Stimulated activated naive B cell treated with anti-CD40 and anti-IgM and Interleukin-4, amounts not matched to agents 10 μg/mL and 1 μg/mL and 100 μg/mL, for 72 hours (primary cell): Measurements from ENCODE around the gene BOLA3.

Source experiments
- ATAC-seq, 2 donors: fragments of 150-1000 bp; cut with Tn5 transposase; replicated peaks; 2 replicates each; pipeline ENCODE4 v1.10.0; 2021; ENCODE audit warnings: moderate library complexity in 1 of 2
- DNase-seq: peaks from one replicate; pipeline ENCODE4 v3.0.0; 2021
- H3K27ac Mint-ChIP-seq: one replicate; pipeline ENCODE4 v1.8.0; 2022; ENCODE audit warnings: mild to moderate bottlenecking, mixed read lengths
- H3K27me3 Mint-ChIP-seq, 2 donors: one replicate each; pipeline ENCODE4 v1.8.0; 2022; ENCODE audit warnings: mixed read lengths in 2 of 2
- H3K36me3 Mint-ChIP-seq, 2 donors: one replicate each; pipeline ENCODE4 v1.8.0; 2022; ENCODE audit warnings: mixed read lengths in 2 of 2, mild to moderate bottlenecking in 1 of 2
- H3K4me1 Mint-ChIP-seq, 2 donors: one replicate each; pipeline ENCODE4 v1.8.0; 2022; ENCODE audit warnings: mixed read lengths in 2 of 2, mild to moderate bottlenecking in 1 of 2
- H3K4me3 Mint-ChIP-seq, 2 donors: one replicate each; pipeline ENCODE4 v1.8.0; 2022; ENCODE audit warnings: mild to moderate bottlenecking in 2 of 2, mixed read lengths in 2 of 2, moderate library complexity in 1 of 2
- H3K9me3 Mint-ChIP-seq, 2 donors: one replicate each; pipeline ENCODE4 v1.8.0; 2022; ENCODE audit warnings: mixed read lengths in 2 of 2, mild to moderate bottlenecking in 1 of 2

Gene BOLA3

DNA sequence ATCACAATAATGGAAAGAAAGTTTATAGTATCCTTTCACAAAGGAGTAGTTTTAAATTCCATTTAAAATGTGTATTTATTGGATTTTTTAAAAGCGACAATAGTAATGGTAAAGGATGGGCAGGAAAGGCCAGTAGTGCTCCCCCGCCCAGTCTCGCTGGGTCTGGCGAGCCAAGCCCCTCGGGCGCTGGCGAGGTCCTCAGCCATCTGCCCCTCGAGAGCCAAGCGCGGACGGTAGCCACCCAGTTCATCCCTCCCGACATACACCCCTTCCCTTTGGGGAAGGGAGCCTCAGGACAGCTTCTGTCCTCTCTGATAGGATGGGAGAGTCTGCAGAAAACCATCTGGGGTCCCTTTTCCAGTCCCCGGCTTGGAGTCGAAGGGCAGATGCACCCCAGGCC lies 45.2 kb downstream of the BOLA3 start:
- Mint-ChIP-seq H3K27ac (no peak overlapping the region), H3K9me3 (no peaks in the 10 kb centered on the region), H3K36me3 (peaks cover 41 to 55% of the 10 kb centered on the region in 2 donors), H3K4me1 (peaks cover 5 to 19% of the 10 kb centered on the region in 2 donors), H3K27me3 (no peaks in the 10 kb centered on the region), H3K4me3 (no peak overlapping the region)
- ATAC-seq, result no peak
- no peak for DNase-seq

- Mint-ChIP-seq H3K27me3 (no peaks in the 10 kb centered on the region), H3K4me1 (peaks cover 3 to 11% of the 10 kb centered on the region in 2 donors), H3K36me3 (peaks cover 45 to 59% of the 10 kb centered on the region in 2 donors), H3K9me3 (no peaks in the 10 kb centered on the region), H3K4me3 (peak overlapping the region in 1 of 2 donors; percentile 30), H3K27ac (peak overlapping the region; percentile 85)
- no peak for DNase-seq
- no peak for ATAC-seq
These were observed 46.0 kb downstream of the BOLA3 start for GRCh38 chr2:74101574-74102300.

GRCh38 chr2:74100254-74101216 lies 47.2 kb downstream of the BOLA3 start:
- Mint-ChIP-seq H3K4me3 (no peak overlapping the region), H3K4me1 (peaks cover 3 to 11% of the 10 kb centered on the region in 2 donors), H3K27ac (peak overlapping the region; percentile 15), H3K9me3 (no peaks in the 10 kb centered on the region), H3K27me3 (no peaks in the 10 kb centered on the region), H3K36me3 (peaks cover 52 to 70% of the 10 kb centered on the region in 2 donors)
- DNase-seq (no peak), ATAC-seq (no peak)

GRCh38 chr2:74099835-74100234 lies 47.9 kb downstream of the BOLA3 start:
- H3K36me3 Mint-ChIP-seq, result peaks cover 50 to 70% of the 10 kb centered on the region in 2 donors
- no peak overlapping the region for H3K27ac Mint-ChIP-seq
- no peaks in the 10 kb centered on the region for H3K9me3 Mint-ChIP-seq
- peaks cover 3 to 11% of the 10 kb centered on the region in 2 donors for H3K4me1 Mint-ChIP-seq
- DNase-seq (no peak), ATAC-seq (no peak)
- no peaks in the 10 kb centered on the region for H3K27me3 Mint-ChIP-seq
- H3K4me3 Mint-ChIP-seq, result no peak overlapping the region

DNA sequence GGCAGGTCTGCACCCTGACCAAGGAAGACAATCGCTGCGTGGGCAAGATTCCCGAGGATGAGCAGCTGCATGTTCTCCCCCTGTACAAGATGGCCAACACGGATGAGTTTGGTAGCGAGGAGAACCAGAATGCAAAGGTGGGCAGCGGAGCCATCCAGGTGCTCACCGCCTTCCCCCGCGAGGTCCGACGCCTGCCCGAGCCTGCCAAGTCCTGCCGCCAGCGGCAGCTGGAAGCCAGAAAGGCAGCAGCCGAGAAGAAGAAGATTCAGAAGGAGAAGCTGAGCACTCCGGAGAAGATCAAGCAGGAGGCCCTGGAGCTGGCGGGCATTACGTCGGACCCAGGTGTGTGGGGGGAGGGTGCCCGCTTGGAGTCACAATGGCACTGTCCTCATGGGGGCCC lies 48.4 kb downstream of the BOLA3 start:
- H3K36me3 Mint-ChIP-seq, result peaks cover 52 to 71% of the 10 kb centered on the region in 2 donors
- H3K4me3 Mint-ChIP-seq, result no peak overlapping the region
- H3K27me3 Mint-ChIP-seq, result no peaks in the 10 kb centered on the region
- peaks cover 3 to 11% of the 10 kb centered on the region in 2 donors for H3K4me1 Mint-ChIP-seq
- ATAC-seq (no peak), DNase-seq (no peak)
- H3K27ac Mint-ChIP-seq, result peak overlapping the region; percentile 47
- H3K9me3 Mint-ChIP-seq, result no peaks in the 10 kb centered on the region

GRCh38 chr2:74097574-74097973 lies 50.1 kb downstream of the BOLA3 start:
- no peak overlapping the region for H3K4me3 Mint-ChIP-seq
- peak overlapping the region; percentile 15 for H3K27ac Mint-ChIP-seq
- ATAC-seq, result no peak
- H3K36me3 Mint-ChIP-seq, result peaks cover 50 to 68% of the 10 kb centered on the region in 2 donors
- no peaks in the 10 kb centered on the region for H3K9me3 Mint-ChIP-seq
- H3K4me1 Mint-ChIP-seq, result peaks cover 0 to 2% of the 10 kb centered on the region in 2 donors
- H3K27me3 Mint-ChIP-seq, result no peaks in the 10 kb centered on the region
- no peak for DNase-seq

DNA sequence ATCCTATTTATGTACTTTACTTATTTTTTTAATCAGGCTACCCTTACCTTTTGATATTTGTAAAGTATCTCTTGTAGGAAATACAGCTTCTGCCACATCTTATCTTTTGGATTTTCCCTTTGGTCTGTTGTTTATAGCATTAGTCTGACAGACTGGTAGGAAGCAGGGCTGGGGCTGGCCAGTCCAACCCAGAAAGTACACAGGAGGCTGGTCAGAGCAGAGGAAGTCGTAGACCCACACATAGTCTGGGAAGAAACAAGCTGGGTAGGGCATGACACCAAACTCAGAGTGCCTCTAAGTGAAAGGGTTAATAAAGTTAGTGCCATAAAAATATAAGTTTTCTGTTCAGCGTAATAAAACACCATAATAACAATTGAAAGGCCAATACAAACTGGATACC lies 51.7 kb downstream of the BOLA3 start:
- peak overlapping the region; percentile 31 for H3K27ac Mint-ChIP-seq
- ATAC-seq (no peak), DNase-seq (no peak)
- H3K4me1 Mint-ChIP-seq, result no peaks in the 10 kb centered on the region
- H3K9me3 Mint-ChIP-seq, result no peaks in the 10 kb centered on the region
- H3K36me3 Mint-ChIP-seq, result peaks cover 50 to 68% of the 10 kb centered on the region in 2 donors
- no peak overlapping the region for H3K4me3 Mint-ChIP-seq
- H3K27me3 Mint-ChIP-seq, result no peaks in the 10 kb centered on the region

- DNase-seq, result no peak
- ATAC-seq, result no peak
- no peaks in the 10 kb centered on the region for H3K4me1 Mint-ChIP-seq
- H3K27ac Mint-ChIP-seq, result no peak overlapping the region
- no peaks in the 10 kb centered on the region for H3K9me3 Mint-ChIP-seq
- H3K27me3 Mint-ChIP-seq, result no peaks in the 10 kb centered on the region
- no peak overlapping the region for H3K4me3 Mint-ChIP-seq
- peaks cover 48 to 68% of the 10 kb centered on the region in 2 donors for H3K36me3 Mint-ChIP-seq
These were observed 52.1 kb downstream of the BOLA3 start for GRCh38 chr2:74095632-74096031.

GRCh38 chr2:74094291-74094690 lies 53.4 kb downstream of the BOLA3 start:
- Mint-ChIP-seq H3K36me3 (peaks cover 51 to 63% of the 10 kb centered on the region in 2 donors), H3K4me1 (no peaks in the 10 kb centered on the region), H3K27ac (peak overlapping the region; percentile 57), H3K4me3 (peak overlapping the region in 1 of 2 donors; percentile 13), H3K9me3 (no peaks in the 10 kb centered on the region), H3K27me3 (no peaks in the 10 kb centered on the region)
- DNase-seq (no peak), ATAC-seq (no peak)

DNA sequence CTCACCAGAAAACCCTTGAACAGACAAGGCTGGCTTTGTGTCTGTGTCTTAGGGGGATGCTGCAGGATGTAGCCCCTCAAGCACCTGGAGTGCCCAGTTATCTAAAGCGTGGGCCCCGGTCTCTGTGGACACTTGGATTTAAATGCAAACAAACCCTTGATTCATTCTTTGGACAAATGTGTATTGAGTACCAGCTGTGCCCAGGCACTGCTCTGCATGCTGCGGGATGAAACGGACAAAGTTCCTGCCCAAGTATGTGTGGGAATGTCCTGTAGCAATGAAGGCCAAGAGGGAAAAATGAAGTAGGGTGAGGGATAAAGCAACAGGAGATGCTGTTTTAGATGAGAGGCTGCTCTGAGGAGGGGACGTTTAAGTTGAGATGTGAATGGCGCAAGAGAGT lies 53.9 kb downstream of the BOLA3 start:
- no peaks in the 10 kb centered on the region for H3K27me3 Mint-ChIP-seq
- H3K4me1 Mint-ChIP-seq, result no peaks in the 10 kb centered on the region
- peak overlapping the region; percentile 57 for H3K27ac Mint-ChIP-seq
- ATAC-seq (no peak), DNase-seq (no peak)
- H3K9me3 Mint-ChIP-seq, result no peaks in the 10 kb centered on the region
- H3K4me3 Mint-ChIP-seq, result peak overlapping the region in 1 of 2 donors; percentile 13
- peaks cover 50 to 63% of the 10 kb centered on the region in 2 donors for H3K36me3 Mint-ChIP-seq

DNA sequence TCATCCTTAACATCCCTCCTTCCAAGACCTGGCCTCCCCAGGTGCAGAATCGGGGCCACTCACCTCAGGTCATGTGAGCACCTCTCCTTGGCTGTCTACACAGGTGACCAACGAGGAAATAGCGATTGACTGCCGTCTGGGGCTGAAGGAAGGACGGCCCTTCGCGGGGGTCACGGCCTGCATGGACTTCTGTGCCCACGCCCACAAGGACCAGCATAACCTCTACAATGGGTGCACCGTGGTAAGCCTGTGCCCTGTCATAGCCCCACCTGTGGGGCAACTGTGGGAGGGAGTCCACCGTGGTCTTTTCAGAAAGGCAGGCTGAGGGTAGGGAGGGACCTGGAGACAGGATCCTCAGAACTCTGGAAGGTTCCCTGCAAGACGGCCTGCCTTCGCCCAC lies 54.3 kb downstream of the BOLA3 start:
- Mint-ChIP-seq H3K27me3 (no peaks in the 10 kb centered on the region), H3K36me3 (peaks cover 47 to 60% of the 10 kb centered on the region in 2 donors), H3K4me1 (no peaks in the 10 kb centered on the region), H3K27ac (no peak overlapping the region), H3K9me3 (no peaks in the 10 kb centered on the region), H3K4me3 (no peak overlapping the region)
- DNase-seq, result no peak
- no peak for ATAC-seq

GRCh38 chr2:74092275-74092674 lies 55.4 kb downstream of the BOLA3 start:
- ATAC-seq, result no peak
- no peaks in the 10 kb centered on the region for H3K4me1 Mint-ChIP-seq
- peaks cover 48 to 61% of the 10 kb centered on the region in 2 donors for H3K36me3 Mint-ChIP-seq
- no peak overlapping the region for H3K27ac Mint-ChIP-seq
- no peak overlapping the region for H3K4me3 Mint-ChIP-seq
- H3K9me3 Mint-ChIP-seq, result no peaks in the 10 kb centered on the region
- no peaks in the 10 kb centered on the region for H3K27me3 Mint-ChIP-seq
- DNase-seq, result no peak

GRCh38 chr2:74091391-74091790 lies 56.3 kb downstream of the BOLA3 start:
- no peaks in the 10 kb centered on the region for H3K9me3 Mint-ChIP-seq
- peaks cover 50 to 59% of the 10 kb centered on the region in 2 donors for H3K36me3 Mint-ChIP-seq
- H3K27me3 Mint-ChIP-seq, result no peaks in the 10 kb centered on the region
- DNase-seq, result no peak
- ATAC-seq, result no peak
- no peaks in the 10 kb centered on the region for H3K4me1 Mint-ChIP-seq
- H3K27ac Mint-ChIP-seq, result peak overlapping the region; percentile 22
- H3K4me3 Mint-ChIP-seq, result no peak overlapping the region

GRCh38 chr2:74089816-74090745 lies 57.6 kb downstream of the BOLA3 start:
- H3K9me3 Mint-ChIP-seq, result no peaks in the 10 kb centered on the region
- no peaks in the 10 kb centered on the region for H3K27me3 Mint-ChIP-seq
- H3K4me1 Mint-ChIP-seq, result no peaks in the 10 kb centered on the region
- DNase-seq (no peak), ATAC-seq (no peak)
- peaks cover 56 to 62% of the 10 kb centered on the region in 2 donors for H3K36me3 Mint-ChIP-seq
- no peak overlapping the region for H3K4me3 Mint-ChIP-seq
- H3K27ac Mint-ChIP-seq, result peak overlapping the region; percentile 25
